GM23338 (cell line): ENCODE data around the gene CELSR3.

Experiments used
- CTCF ChIP-seq, 2 experiments: fragments of 200-600 bp in 1 of 2; sonication (generic) in 1 of 2; conservative IDR thresholded peaks; 2 replicates each; pipeline versions ENCODE4 v1.5.1 to v1.6.1; 2016 to 2017; ENCODE audit warnings: antibody characterized with exemption in 2 of 2, low read depth in 2 of 2, mild to moderate bottlenecking in 2 of 2, moderate library complexity in 1 of 2
- EZH2 ChIP-seq: fragments of 200-600 bp; sonication (generic); IDR thresholded peaks from one replicate; pipeline ENCODE4 v1.8.0; 2017; ENCODE audit warnings: antibody characterized with exemption, mild to moderate bottlenecking, low read depth; ENCODE audit not compliant: unreplicated experiment
- EZH2phosphoT487 ChIP-seq: fragments of 200-600 bp; sonication (generic); IDR thresholded peaks from one replicate; pipeline ENCODE4 v1.8.1; 2018; ENCODE audit warnings: antibody characterized with exemption; ENCODE audit not compliant: unreplicated experiment

GRCh38 chr3:48707157-48707556 lies 44.5 kb upstream of the CELSR3 start:
- TF ChIP-seq EZH2 = no peak
- no peak for TF ChIP-seq EZH2phosphoT487
- no peak for TF ChIP-seq CTCF (conservative IDR thresholded peaks at IDR 0.05; ENCODE audit: low read depth in 2 of 2)
